Neural crest cell (in vitro differentiated cells): ENCODE data around the gene TRPM3. TPM values are rescaled to one million over a fixed set of nuclear protein-coding genes. Genes with fewer than 3 reads are reported as not detected.

ENCODE experiments used
- DNase-seq: peaks from one replicate; pipeline ENCODE4 v3.0.0; 2021; ENCODE audit warnings: low read depth, mixed read lengths, low spot score
- H3K27ac Mint-ChIP-seq: one replicate; pipeline ENCODE4 v1.8.0; 2021; ENCODE audit warnings: mild to moderate bottlenecking, mixed read lengths; ENCODE audit not compliant: unreplicated experiment
- H3K27me3 Mint-ChIP-seq: 2 replicates; pipeline ENCODE4 v1.8.0; 2021; ENCODE audit warnings: low read depth, mild to moderate bottlenecking, mixed read lengths
- H3K36me3 Mint-ChIP-seq: 2 replicates; pipeline ENCODE4 v1.8.0; 2021; ENCODE audit warnings: low read depth, mild to moderate bottlenecking, mixed read lengths
- H3K4me1 Mint-ChIP-seq: 2 replicates; pipeline ENCODE4 v1.8.0; 2021; ENCODE audit warnings: mixed read lengths
- H3K4me3 Mint-ChIP-seq: one replicate; pipeline ENCODE4 v1.8.0; 2021; ENCODE audit warnings: mild to moderate bottlenecking, mixed read lengths
- H3K9me3 Mint-ChIP-seq: 2 replicates; pipeline ENCODE4 v1.8.0; 2021; ENCODE audit warnings: mixed read lengths
- CTCF ChIP-seq: fragments of 200-600 bp; sonication (generic); conservative IDR thresholded peaks from 2 replicates; pipeline ENCODE4 v1.5.0; 2021; ENCODE audit warnings: antibody characterized with exemption, mild to moderate bottlenecking
- total RNA-seq: library from RNA; stranded (reverse); gene quantifications from 2 replicates; pipeline ENCODE4 v1.2.1, GENCODE V29; 2021

The TRPM3 gene
- total RNA-seq, 1 donor from 2014 or later: 1.4 TPM

DNA sequence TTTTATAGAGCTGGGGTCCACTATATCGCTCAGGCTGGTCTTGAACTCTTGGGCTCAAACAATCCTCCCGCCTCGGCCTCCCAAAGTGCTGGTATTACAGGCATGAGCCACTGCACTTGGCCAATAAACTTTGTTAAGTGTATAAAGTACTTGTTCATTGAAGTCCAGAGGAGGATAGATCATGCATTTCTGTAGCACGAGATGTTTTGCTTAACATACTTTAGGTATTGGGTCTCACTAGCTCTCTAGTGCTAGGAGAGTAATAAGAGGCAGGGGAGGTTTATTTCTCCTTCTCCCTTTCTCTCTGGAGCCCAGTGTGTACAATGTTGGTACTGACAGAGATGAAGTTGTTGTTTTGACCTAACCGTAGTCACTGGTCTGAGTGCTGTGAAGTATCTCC lies 581.4 kb downstream of the TRPM3 start:
- TF ChIP-seq CTCF: no peak
- Mint-ChIP-seq H3K27ac (peak overlapping the region; percentile 67), H3K4me1 (no peaks in the 10 kb centered on the region), H3K27me3 (no peaks in the 10 kb centered on the region), H3K36me3 (no peaks in the 10 kb centered on the region), H3K9me3 (peaks cover 2% of the 10 kb centered on the region), H3K4me3 (no peak overlapping the region)
- DNase-seq: no peak

- no peak for DNase-seq
- TF ChIP-seq CTCF: no peak
- no peaks in the 10 kb centered on the region for H3K4me1 Mint-ChIP-seq
- H3K27me3 Mint-ChIP-seq: no peaks in the 10 kb centered on the region
- peak overlapping the region; percentile 10 for H3K27ac Mint-ChIP-seq
- H3K36me3 Mint-ChIP-seq: no peaks in the 10 kb centered on the region
- H3K4me3 Mint-ChIP-seq: no peak overlapping the region
- peaks cover 2% of the 10 kb centered on the region for H3K9me3 Mint-ChIP-seq
Observed at GRCh38 chr9:70539526-70539925, 581.9 kb downstream of the TRPM3 start.

DNA sequence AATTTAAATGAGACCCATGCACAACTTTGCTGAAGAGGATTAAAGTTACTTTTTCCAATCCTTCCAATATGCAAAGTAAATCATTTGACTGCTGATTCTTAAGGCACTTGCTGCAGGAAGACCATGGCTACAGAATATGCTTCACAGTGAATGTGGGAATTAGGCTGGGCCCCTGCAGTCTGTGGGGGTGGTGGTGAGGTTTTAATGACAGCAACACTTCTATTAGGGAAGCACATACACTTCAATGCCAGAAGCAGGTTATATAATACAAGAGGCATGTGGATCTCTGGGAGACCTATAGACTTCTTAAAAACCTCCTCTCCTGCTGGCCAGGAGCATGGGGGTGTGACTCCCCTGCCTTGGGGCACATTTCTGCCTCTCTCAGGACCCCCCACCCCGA lies 582.4 kb downstream of the TRPM3 start:
- DNase-seq: no peak
- no peak overlapping the region for H3K27ac Mint-ChIP-seq
- no peak for TF ChIP-seq CTCF
- H3K9me3 Mint-ChIP-seq: peaks cover 2% of the 10 kb centered on the region
- H3K36me3 Mint-ChIP-seq: no peaks in the 10 kb centered on the region
- H3K4me1 Mint-ChIP-seq: no peaks in the 10 kb centered on the region
- H3K4me3 Mint-ChIP-seq: no peak overlapping the region
- H3K27me3 Mint-ChIP-seq: no peaks in the 10 kb centered on the region

DNA sequence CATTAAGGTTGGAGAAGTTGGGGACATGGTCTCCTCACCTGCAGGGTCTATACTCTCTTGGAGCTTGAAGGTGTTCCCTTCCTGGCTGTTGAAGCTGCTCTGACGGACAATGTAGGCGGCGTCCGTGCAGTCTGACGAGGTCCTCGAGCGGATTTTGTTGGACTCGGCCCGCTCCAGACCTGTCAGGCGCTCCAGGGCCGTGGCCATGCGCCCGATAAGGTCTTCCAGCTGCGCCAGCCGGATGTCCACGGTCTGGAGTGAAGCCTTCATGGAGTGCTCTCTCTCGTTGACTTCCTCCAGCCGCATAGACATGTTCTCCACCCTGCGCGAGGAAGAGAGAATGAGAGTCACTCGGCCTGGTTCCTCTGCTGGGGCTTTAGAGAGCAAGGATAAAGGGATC lies 584.3 kb downstream of the TRPM3 start:
- Mint-ChIP-seq H3K36me3 (no peaks in the 10 kb centered on the region), H3K27me3 (no peaks in the 10 kb centered on the region), H3K4me1 (no peaks in the 10 kb centered on the region), H3K27ac (no peak overlapping the region), H3K4me3 (no peak overlapping the region), H3K9me3 (peaks cover 2% of the 10 kb centered on the region)
- DNase-seq: no peak
- no peak for TF ChIP-seq CTCF

GRCh38 chr9:70535546-70536323 lies 585.7 kb downstream of the TRPM3 start:
- DNase-seq: no peak
- TF ChIP-seq CTCF: no peak
- Mint-ChIP-seq H3K27ac (peak overlapping the region; percentile 36), H3K36me3 (no peaks in the 10 kb centered on the region), H3K4me1 (no peaks in the 10 kb centered on the region), H3K9me3 (peaks cover 2% of the 10 kb centered on the region), H3K4me3 (no peak overlapping the region), H3K27me3 (no peaks in the 10 kb centered on the region)
